Amniotic stem cell (primary cell): Measurements from ENCODE around the gene HCCS.

Source experiments
- DNase-seq: peaks from one replicate; lab custom pipeline; 2025; lab: John Stamatoyannopoulos, UW

The HCCS gene

GRCh38 chrX:11111037-11111851 lies at the start of gene HCCS:
TSS of gene HCCS (plus strand) at chrX:11111332. CDS start at chrX:11112061, 729 bp downstream.
- DNase-seq, result peak; percentile 37

GRCh38 chrX:11064276-11064675 lies 46.9 kb upstream of the HCCS start:
- DNase-seq, result no peak

- DNase-seq, result peak; percentile 26
These were observed 46.1 kb upstream of the HCCS start for GRCh38 chrX:11064851-11065600.

- no peak for DNase-seq
These were observed 44.3 kb upstream of the HCCS start for GRCh38 chrX:11066812-11067211.

- DNase-seq, result no peak
These were observed 37.8 kb upstream of the HCCS start for GRCh38 chrX:11073381-11073780.

GRCh38 chrX:11080741-11081305 lies 30.3 kb upstream of the HCCS start:
- no peak for DNase-seq

- DNase-seq, result no peak
These were observed 29.6 kb upstream of the HCCS start for GRCh38 chrX:11081511-11081910.

- no peak for DNase-seq
These were observed 25.8 kb upstream of the HCCS start for GRCh38 chrX:11085305-11085704.

- no peak for DNase-seq
These were observed 21.3 kb upstream of the HCCS start for GRCh38 chrX:11089802-11090201.

GRCh38 chrX:11097933-11098332 lies 13.2 kb upstream of the HCCS start:
- no peak for DNase-seq

- DNase-seq, result no peak
These were observed 11.7 kb upstream of the HCCS start for GRCh38 chrX:11099465-11099864.

- DNase-seq, result peak; percentile 29
These were observed 10.7 kb upstream of the HCCS start for GRCh38 chrX:11100281-11101035.

GRCh38 chrX:11103006-11103405 lies 8.1 kb upstream of the HCCS start:
- no peak for DNase-seq

- no peak for DNase-seq
These were observed 7.4 kb upstream of the HCCS start for GRCh38 chrX:11103751-11104150.

- DNase-seq, result no peak
These were observed 6.1 kb upstream of the HCCS start for GRCh38 chrX:11105080-11105479.

GRCh38 chrX:11108253-11108941 lies 2.7 kb upstream of the HCCS start:
- no peak for DNase-seq

GRCh38 chrX:11109968-11110367 lies 1.2 kb upstream of the HCCS start:
- no peak for DNase-seq

- no peak for DNase-seq
These were observed 815 bp downstream of the HCCS start for GRCh38 chrX:11111947-11112346.

GRCh38 chrX:11113731-11114130 lies 2.6 kb downstream of the HCCS start:
- no peak for DNase-seq

GRCh38 chrX:11117745-11118144 lies 6.6 kb downstream of the HCCS start:
- DNase-seq, result no peak

GRCh38 chrX:11119313-11119943 lies 8.3 kb downstream of the HCCS start:
- no peak for DNase-seq
